HG02840 (cell line): ENCODE results near the gene HORMAD2.

ENCODE experiments used
- ATAC-seq: cut with Tn5 transposase; IDR thresholded peaks from one replicate; pipeline ENCODE4 v1.9.1; 2021; ENCODE audit warnings: mild to moderate bottlenecking, moderate library complexity, moderate number of reproducible peaks; ENCODE audit not compliant: unreplicated experiment, low FRiP score

The HORMAD2 gene

DNA sequence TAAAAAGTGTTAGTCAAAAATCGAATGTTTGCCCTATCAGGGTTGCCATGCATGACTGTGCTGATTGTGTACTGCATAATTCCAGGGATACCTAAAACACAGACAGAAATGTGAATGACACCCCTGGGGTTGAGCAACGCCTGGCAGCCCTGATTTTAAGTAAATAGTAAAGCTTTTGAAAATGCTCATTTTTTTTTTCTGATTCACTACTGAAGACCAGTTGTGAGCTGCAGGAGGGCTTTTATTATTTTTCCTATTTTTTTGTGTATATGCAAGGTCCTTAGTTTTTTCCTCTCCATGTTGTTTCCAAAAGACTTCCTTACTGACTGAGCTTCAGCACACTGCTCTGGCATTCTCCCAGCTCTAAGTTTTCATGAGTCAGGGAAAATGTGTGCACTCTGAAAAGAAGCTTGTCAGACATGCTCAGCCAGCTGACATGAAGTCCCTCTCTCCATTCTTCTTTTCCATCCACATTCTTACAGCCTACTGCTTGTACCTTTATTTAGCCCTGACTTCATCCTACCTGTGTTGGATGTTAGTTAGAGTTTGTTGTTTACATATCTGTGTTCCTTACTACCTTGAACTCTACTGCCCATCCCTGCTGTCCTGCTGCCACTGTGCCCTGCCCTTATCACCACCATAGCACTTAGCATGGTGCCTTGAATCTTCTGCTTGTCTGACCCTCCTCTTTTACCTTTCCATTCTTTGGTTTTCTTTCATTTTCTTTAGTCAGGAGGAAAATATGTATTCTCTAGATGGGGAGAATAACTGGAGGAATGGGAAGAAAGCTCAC, 79.5 kb downstream of the HORMAD2 start:
- no peak for ATAC-seq

DNA sequence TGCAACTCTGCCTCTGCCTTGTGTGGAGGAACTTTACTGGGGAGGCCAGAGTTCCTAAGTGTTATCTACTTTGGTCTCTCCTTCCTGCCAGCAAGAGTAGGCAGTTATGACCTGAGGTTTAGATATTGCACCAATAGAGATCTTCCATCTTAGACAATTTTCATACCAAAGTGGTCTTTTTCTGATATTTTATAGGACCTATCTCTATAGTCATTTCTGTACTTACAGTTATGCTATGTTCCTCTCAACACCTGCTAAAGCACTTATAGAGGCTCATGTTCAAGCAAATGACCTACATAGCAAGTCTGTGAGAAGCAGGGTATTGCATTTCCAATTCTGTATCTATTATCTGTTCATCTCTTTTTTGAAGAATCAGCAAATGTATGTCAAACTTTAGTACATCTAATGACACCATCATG, 80.8 kb downstream of the HORMAD2 start:
- no peak for ATAC-seq

DNA sequence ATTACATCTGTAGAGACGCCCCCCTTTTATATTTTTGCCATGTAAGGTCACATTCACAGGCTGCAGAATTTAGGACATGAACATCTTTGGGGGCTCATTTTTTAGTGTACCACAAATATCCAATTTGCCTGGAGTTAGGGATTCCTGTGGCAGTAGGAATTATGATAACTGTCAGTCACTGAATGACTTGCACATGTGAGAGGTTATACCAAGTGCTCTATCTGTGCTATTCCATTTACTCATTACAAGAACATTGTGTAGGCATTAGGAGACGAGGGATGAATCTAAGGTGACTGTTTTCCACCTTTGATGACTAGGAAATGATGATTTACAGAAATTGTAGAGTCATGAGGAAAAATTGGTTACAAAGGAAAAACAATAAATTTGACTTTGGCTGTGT, 87.0 kb downstream of the HORMAD2 start:
- ATAC-seq: no peak

DNA sequence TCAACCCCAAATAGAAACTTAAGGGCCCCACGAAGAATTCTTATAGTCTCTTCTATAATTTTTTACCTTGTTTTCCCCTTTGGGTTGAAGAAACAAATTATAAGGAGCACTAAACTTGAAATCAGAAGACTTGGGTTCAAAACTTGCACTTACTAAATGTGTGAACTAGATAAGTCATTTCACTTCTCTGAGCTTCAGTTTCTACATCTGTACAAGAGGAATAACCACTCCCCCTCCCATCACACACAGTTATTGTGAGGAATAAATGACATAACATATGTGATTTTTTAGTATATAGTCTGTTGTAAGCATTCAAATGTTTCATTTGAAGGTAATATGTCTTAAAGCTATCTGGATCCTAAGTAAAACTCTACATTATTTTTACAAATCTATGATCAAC, 87.5 kb downstream of the HORMAD2 start:
- ATAC-seq: no peak

DNA sequence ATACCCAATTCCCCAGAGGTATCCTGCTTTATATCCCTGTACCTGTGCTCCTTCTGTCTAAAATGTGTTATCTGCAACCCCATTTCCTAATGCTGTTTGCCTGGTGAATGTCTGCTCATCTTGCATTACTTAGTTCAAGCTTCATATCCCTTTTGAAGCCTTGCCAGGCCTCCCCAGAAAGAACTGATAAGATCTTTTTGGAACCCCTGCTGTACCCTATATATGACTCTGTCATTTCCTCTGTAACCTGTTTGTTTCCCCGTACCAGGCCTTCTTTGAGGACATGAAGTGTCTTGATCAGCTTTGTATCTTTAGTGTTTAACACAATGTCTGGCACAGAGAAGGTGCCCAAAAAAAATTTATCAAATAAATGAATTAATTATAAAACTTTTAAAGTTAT, 88.7 kb downstream of the HORMAD2 start:
- ATAC-seq: no peak

DNA sequence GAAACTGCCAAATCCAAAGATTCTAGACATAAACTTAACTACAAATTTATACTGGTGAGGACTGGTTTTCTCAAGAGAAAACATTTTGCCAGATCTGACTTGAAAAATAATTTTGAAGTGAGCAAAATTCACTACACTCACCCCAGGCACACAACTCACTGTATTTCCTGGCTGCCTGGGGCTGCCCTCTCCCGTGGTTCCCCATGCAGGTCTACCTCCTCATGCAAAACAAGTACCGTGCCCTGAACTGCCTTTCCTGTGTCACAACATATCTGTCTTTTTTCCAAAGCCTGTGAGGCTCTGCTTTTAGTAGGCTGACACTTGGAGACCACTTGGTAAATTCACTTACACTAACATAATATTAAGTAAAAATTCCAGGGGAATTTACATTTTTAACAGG, 89.9 kb downstream of the HORMAD2 start:
- ATAC-seq: no peak

DNA sequence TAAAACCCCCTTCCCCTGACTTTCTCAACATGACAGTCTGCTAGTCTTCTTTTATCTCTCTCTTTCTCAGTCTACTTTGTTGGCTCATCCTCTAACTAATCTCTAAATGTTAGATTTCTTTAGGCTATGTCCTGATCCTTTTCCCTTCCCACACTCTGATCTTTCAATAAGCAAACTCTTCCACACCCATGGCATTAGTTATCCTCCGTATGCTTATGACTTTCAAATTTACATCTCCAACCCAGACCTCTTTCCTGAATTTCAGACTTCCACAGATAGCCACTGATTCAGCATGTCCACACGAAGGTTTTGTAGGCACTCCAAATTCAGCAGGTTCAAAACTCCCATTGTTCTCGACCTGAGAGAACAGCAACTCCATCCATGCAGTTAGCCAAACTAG, 90.7 kb downstream of the HORMAD2 start:
- no peak for ATAC-seq

DNA sequence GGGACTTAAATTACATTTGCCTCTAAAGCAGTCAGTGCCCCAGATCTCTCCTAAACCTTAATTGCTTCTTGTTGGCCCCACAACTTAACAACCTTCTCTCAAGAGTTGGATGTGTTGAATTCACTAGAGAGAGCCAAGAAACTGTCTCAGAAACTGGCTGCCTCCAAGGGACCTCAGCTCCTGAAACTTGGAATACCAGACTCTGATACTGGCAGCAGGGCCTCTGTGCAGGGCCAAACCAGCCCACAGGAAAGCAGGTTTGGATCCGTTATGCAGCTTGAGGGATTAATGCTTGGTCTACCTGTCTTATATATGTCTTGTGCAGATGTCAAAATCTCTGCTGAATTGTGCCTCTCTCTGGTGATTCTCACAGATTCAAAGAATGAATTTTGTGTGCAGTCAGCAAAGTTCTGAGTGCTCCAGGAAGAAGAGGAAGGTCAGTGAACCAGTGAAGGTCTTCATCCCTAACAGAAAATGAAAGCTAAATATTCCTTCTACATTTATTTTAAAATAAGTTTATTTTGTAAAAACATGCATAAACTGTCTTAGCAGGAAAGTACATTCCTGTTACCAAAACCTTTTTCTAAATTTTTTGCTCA, 95.5 kb downstream of the HORMAD2 start:
- ATAC-seq: no peak

DNA sequence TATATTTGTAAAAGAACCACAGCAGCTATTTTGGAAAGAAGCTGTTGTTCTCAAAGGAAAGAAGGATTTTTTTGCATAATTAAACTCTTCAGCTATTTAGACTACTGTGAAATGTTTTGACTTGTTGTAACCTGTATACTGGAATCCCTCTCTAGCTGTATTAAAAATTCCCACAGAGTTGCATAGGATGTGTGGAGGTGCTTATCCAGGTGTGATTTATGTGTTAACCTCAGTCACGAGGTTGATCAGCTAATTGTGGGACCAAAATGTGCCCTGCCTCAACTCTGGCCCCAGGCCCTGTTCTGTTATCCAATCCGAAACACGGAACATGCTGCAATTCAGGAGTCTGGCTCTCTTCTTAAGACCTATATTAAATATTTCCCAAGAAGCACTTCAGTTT, 96.2 kb downstream of the HORMAD2 start:
- ATAC-seq: no peak

DNA sequence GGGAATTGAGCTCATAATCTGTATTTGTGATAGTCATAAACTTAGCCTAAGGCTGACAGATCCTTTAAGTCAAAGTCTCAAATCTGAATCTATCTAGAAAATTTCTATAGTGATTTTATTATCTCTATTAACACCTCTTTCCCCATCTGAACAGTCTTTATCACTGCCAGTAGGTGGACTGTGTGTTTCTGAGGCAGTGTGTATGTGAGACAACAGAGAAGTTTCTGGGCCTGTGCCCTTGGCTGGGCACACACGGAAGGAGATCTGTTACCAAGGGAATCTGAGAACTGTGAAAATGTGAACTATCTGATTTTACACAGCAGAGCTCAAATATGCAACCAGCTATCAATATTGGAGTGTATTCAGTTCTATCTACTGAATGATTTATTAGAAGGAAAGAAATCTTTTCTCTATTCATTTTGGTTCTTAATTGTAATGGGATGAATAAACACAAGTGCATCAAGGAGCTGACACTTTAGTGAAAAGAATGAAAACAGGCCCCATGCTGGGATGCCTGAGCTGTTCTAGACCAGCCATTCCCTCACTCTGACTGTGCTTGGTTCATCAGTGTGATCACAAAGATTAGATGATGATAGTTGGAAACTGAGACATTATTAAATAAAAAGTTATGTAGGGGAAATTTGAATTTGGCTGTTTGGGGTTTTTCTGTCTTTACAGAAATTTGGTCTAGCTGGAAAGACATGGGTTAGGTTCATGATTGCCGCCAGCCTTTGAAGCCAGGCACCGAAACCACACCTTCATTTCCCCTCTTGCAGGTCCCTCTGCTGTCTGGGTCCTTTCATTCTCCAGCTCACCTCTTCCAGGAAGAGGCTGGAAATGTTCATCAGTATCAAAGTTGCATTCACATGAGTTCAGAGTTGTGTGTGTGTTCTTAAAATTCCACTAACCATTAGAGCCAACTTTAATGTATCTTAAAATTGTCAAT, 98.2 kb downstream of the HORMAD2 start:
- no peak for ATAC-seq

DNA sequence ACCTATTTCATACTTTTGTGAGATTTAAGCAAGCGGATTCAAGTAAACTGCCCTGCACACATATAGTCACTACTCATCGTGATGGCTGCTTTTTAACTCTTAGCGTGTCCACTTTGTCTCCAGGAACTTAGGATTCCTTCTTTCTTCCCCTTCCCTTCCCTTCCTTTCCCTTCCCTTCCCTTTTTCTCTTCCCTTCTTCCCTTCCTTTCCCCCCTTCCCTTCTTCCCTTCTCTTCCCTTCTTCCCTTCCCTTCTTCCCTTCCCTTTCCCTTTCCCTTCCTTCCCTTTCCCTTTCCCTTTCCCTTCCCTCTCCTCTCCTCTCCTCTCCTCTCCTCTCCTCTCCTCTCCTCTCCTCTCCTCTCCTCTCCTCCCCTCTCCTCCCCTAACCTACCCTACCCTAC, 100.4 kb downstream of the HORMAD2 start:
- no peak for ATAC-seq

DNA sequence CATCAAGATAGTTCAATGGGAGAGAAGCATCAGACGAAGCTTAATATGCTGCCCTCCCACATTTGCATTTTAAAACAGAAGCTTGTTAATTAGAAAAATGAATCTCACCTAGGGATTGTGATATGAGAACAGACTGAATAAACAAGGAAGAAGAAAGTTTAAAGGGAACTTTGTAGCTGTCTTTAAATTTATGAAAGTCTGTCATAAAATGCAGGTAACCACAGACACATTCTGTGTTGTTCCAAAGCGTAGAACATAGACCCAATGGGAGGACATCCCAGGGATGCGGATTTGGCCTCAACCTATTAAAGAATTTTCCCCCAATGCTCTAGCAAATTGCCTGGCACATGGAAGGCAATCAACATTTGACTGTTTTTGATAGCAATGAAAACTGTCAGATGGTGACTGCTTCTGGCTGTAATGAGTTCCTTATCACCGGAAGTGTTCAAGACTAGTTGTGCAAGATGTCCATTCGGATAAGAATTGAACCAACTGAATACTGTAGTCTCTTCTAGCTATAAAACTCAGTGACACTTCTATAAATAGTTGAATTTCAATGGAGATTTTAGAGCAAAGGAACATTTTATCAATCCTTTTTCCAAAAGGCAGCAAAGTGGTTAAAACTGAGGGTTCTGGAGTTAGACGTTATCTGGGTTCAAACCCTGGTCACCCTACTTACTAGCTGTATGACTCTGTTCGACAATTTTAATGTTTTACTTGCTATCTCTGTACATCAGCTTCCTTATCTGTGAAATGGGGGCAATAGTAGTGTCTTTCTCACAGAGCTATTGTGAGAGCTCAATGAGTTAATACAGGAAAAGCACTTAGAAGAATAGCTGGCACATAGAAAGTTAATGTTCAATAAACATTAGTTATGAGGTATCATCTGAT, 101.4 kb downstream of the HORMAD2 start:
- ATAC-seq: no peak

DNA sequence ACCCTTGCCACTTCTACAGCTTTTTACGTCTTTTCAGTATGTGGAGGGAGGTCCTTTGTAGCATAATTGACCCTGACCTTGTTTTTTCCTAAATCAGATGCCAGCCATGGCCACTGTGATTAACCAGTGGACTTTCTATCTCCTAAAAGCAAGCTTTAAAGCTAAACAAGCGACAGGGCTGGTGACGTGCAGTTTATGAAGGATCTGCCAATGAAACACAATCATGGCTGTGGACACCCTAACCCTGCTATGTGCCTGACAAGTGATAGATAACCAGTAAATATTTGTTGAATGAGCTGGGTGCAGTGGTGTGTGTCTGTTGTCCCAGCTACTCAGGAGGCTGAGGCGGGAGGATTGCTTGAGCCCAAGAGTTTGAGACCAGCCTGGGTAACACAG, 102.1 kb downstream of the HORMAD2 start:
- ATAC-seq: no peak

DNA sequence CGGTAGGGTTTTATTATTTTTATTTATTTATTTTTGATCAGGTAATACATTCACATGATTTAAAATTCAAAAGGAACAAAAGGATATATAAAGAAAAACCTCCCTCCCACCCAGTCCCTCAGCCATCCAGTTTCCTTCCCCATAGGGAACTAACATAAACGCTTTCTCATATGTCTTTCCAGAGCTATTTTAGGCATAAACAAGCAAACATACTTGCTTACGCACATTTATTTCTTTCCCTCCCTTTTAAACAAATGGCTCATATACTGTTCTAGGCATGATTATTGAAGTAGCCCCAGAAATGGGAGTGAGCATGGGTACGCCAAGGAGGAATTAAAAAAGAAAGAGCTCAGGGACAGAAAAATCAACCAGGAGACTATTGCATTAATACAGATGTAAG, 102.6 kb downstream of the HORMAD2 start:
- no peak for ATAC-seq

DNA sequence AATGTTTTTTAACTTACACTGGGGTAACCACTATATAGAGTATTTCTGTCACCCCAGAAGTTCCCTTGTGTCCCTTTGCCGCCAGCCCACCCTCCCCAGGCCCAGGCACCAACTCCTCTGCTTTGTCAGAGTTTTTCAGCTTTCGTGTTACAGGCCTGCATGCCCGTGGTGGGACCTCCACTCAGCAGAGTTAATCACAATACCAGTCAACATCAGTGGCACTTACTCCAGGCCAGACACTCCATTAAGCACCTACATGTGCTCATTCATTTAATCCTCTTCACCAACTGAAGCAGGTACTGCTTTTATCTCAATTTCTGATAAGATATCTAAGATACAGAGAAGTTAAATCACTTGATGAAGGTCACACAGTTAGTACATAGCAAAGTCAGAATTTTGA, 103.0 kb downstream of the HORMAD2 start:
- ATAC-seq: no peak

DNA sequence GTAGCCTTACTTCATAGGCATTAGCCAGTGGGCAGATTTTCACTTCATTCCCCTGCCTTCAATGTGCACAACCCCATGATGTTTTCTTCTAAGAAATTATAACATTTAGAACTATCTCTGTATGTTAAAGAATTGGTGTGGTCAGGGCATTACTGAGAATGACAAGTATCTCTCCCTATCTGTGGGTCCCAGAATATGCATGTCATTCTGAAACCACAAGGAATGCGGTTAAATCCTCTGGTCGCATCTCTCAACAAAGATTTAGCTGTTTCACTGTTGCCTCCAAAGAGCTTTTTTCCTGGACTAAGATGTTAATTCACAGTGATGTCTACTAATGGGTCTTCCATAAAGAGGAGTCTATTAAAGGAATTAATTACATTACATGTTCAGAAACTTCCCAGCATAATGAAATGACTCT, 103.6 kb downstream of the HORMAD2 start:
- no peak for ATAC-seq

DNA sequence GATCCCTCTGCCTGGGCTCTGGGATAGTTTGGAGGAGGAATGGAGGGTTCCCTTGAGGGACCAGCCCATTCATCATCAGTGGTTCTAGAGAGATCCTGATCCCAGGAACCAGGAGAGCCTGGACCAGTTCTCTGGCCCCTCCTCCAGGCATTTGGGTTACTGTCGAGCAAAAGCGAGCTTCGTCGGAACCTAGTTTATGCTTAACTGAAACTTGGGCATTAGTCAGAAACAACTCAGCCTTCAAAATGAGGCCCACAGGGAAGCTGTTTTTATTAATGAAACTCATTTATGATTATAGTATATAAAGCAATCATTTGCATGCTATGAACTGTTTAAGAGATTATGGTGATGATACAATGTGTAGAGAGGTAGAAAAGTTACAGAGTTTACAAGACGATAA, 104.9 kb downstream of the HORMAD2 start:
- ATAC-seq: no peak

DNA sequence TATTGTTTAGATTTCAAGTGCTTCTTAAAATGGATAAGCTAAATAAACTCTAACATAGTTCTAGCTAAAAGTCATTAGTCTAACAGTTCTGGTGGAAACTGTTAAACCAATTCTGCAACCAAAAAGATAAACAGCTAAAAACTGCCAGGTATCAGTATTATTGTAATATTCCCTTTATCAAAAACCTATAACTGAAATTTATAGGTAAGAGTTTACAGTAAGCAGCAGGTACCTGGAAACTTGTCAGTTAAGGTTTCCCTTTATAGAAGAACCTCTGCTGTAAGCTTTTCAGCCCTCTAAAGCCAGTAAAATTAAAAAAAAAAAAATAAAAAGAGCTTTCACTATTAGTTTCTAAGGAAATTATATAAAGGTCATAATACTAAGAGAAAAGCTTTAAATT, 105.3 kb downstream of the HORMAD2 start:
- ATAC-seq: no peak

DNA sequence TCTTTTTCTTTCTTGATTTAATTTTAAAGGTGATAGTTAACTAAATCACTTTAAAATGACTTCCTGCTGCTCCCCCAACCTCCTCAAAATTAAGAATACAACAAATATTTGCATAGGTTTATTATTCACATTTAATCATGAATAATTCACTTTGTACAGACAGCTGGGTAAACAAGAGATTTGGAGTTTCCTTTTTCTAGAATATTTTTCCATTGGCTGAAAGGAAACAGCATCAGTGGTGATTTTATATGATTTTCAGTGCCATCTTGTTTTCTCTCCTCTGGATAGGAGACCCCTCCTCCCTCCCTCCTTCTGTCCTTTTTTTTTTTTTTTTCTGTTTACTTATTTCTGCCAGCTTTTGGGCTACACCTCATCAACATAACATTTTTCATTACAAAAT, 105.8 kb downstream of the HORMAD2 start:
- no peak for ATAC-seq

DNA sequence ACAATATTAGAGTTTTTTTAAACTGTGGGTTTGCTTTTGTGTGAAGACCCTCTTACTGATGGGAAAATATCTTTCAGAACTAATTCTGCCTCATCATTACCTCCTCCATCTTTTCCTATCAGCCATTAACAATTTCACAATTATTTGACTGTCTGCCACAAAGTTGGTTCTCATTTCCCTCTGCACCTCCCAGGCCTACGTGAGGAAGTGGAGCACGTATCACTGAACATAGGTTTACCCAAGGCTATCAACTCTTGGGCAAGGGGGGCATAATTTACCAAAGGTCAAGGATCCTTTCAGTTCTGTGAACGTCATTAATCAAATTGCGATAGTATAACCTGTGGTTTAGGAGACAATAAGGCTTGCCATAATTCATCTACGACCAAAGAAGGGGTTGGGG, 106.2 kb downstream of the HORMAD2 start:
- ATAC-seq: no peak
